IMR-90 (cell line): Measurements from ENCODE around the gene SLC12A7.

Experiments used
- BHLHE40 ChIP-seq: fragments of 150-350 bp; IDR thresholded peaks from 2 replicates; pipeline ENCODE4 v1.6.1; 2016; ENCODE audit warnings: mild to moderate bottlenecking, low read depth, low read length
- CEBPB ChIP-seq: IDR thresholded peaks from 2 replicates; pipeline ENCODE4 v1.6.1; 2012; ENCODE audit warnings: low read depth, low read length, improper control_type of control experiment
- CHD1 ChIP-seq: IDR thresholded peaks from 2 replicates; pipeline ENCODE4 v1.6.1; 2012; ENCODE audit warnings: low read depth, low read length, improper control_type of control experiment
- CTCF ChIP-seq: conservative IDR thresholded peaks from 2 replicates; pipeline ENCODE4 v1.5.1; 2012; ENCODE audit warnings: mild to moderate bottlenecking, low read depth, low read length, improper control_type of control experiment
- ELK1 ChIP-seq: fragments of 150-350 bp; IDR thresholded peaks from 2 replicates; pipeline ENCODE4 v1.6.1; 2016; ENCODE audit warnings: low read depth, mild to moderate bottlenecking, low read length, moderate library complexity, borderline replicate concordance
- FOS ChIP-seq: fragments of 150-350 bp; IDR thresholded peaks from 2 replicates; pipeline ENCODE4 v1.6.1; 2016; ENCODE audit warnings: low read depth, low read length
- MAFK ChIP-seq: IDR thresholded peaks from 2 replicates; pipeline ENCODE4 v1.6.1; 2012; ENCODE audit warnings: low read depth, low read length, improper control_type of control experiment
- MXI1 ChIP-seq: IDR thresholded peaks from 2 replicates; pipeline ENCODE4 v1.6.1; 2012; ENCODE audit warnings: low read depth, mild to moderate bottlenecking, low read length, moderate library complexity, borderline replicate concordance
- POLR2A ChIP-seq: IDR thresholded peaks from 2 replicates; pipeline ENCODE4 v1.6.1; 2012; ENCODE audit warnings: mild to moderate bottlenecking, low read depth, low read length
- RCOR1 ChIP-seq: IDR thresholded peaks from 2 replicates; pipeline ENCODE4 v1.6.1; 2012; ENCODE audit warnings: mild to moderate bottlenecking, low read length, improper control_type of control experiment; ENCODE audit not compliant: insufficient replicate concordance
- RFX5 ChIP-seq: IDR thresholded peaks from 2 replicates; pipeline ENCODE4 v1.8.0; 2012; ENCODE audit warnings: low read depth, mild to moderate bottlenecking, low read length, moderate library complexity
- SMC3 ChIP-seq: fragments of 150-350 bp; IDR thresholded peaks from 2 replicates; pipeline ENCODE4 v1.6.1; 2016; ENCODE audit warnings: low read depth, mild to moderate bottlenecking, antibody characterized with exemption, low read length, moderate library complexity

DNA sequence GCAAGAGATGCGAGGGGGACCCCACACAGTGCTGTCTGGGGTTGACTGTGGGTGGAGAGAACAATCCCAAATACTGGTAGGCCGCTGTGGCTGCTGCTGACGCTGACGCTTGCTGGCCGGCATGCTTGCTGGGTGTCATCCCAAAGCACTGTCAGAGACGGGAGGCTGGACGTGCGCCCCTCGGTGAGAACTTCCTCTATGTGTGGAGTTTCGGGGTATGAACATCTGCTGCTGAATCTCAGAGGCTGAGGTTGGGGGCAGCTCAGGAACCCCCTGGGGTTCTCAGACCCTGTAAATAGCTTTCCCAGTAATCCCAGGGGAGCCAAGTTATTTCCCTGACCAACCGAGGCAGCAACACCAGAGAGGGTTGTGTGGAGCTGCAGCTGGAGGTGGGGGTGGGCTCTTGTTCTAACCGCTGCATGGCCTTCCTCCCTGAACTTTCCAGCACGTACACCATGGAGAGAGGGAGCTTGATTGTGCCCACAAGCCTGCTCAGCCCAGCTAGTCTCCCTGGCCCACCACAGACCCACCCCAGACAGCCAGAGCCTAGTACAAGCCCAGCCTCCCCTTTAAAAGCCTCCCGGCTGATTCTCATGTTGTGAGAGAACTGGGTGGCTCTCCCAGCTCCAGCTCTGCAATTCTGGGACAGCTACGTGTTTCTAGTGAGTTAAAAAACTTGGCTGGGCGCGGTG is 21.8 kb upstream of the SLC12A7 start:
- TF ChIP-seq ELK1 (no peak), CTCF (no peak), MXI1 (no peak), FOS (no peak), BHLHE40 (no peak), CHD1 (no peak), RFX5 (no peak), SMC3 (no peak), CEBPB (no peak), POLR2A (no peak), MAFK (no peak), RCOR1 (no peak)
